Measurements from ENCODE around the gene PDHA2. TPM values are rescaled to one million over a fixed set of nuclear protein-coding genes. Genes with fewer than 3 reads are reported as not detected.

The PDHA2 gene
- polyA plus RNA-seq, 3 donors: not detected

DNA sequence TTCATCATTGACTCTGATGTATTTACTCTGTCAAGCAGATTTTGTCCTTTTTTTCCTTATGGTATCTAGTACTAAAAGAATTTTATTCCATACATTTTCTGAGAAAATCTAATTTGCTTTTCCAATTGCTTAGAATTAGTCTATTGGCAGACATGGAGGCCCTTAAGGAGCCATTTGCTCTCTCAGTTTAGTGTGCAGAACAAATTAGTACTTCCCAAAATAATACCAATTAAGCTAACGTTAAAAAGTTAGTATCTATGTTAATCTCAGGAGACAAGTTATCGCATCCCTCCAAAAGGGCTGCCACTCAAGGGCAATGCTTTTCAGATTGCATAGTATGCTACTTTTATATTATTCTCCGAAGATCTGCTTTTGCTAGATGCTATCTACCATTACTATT lies 47.7 kb downstream of the PDHA2 start:
- Mint-ChIP-seq H3K27me3 (ENCODE audit: low read depth in 3 of 3) (no peaks in the 10 kb centered on the region), H3K9me3 (peaks cover 0 to 12% (median 5%) of the 10 kb centered on the region in 7 donors)

DNA sequence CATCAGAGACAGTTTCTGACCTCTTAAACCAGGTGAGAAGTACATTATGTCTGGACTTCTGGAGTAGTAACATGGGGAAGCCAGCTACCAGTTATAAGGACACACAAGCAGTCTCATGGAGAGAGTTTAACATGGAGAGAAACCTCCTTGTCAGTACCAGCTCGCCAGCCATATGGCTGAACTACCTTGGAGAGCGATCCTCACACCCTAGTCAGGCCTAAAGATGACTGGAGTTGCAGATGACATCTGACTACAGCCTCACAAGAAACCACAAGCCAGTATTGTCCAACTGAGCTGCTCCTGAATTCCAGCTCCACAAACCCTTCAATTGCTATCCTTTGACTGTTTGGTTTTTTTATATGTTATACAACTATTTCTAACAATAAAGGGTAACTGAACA lies 49.8 kb downstream of the PDHA2 start:
- H3K4me2 ChIP-seq (replicated peaks; ENCODE audit: extremely low read depth, low read length, poor library complexity, severe bottlenecking): no peak overlapping the region
- no peak overlapping the region for H3K9ac ChIP-seq (ENCODE audit: insufficient read depth, low read length, poor library complexity, severe bottlenecking)
- WGBS (ENCODE audit: insufficient coverage): no CpG with 5 or more reads among the region's 2 CpGs
- H3K4me3 ChIP-seq (replicated peaks in 1 of 3; ENCODE audit: low read depth in 2 of 3, low read length in 3 of 3): no peak overlapping the region
- no peak for TF ChIP-seq CTCF (IDR thresholded peaks at IDR 0.05)
- H3K27ac Mint-ChIP-seq: no peak overlapping the region
- H3K4me1 Mint-ChIP-seq: no peaks in the 10 kb centered on the region
- H3K27me3 ChIP-seq (ENCODE audit: control insufficient read depth in 2 of 2, insufficient read depth in 2 of 2, low read length in 2 of 2): no peaks in the 10 kb centered on the region
- no peaks in the 10 kb centered on the region for H4K20me1 ChIP-seq (ENCODE audit: insufficient read depth, low read length)
- H3K4me3 Mint-ChIP-seq: no peak overlapping the region
- no peak overlapping the region for H3K27ac ChIP-seq (ENCODE audit: low read depth in 1 of 2, low read length in 2 of 2)
- no peaks in the 10 kb centered on the region for H3K79me2 ChIP-seq (ENCODE audit: insufficient read depth, low read length)
- H2AFZ ChIP-seq (ENCODE audit: insufficient read depth, low read depth, low read length, poor library complexity, severe bottlenecking): no peak overlapping the region
- no peaks in the 10 kb centered on the region for H3K27me3 Mint-ChIP-seq (ENCODE audit: low read depth in 3 of 3)
- intact Hi-C loops (cut with micrococcal nuclease): no loop called here
- DNase-seq: no peak
- no peaks in the 10 kb centered on the region for H3K36me3 Mint-ChIP-seq
- H3K4me1 ChIP-seq (ENCODE audit: control insufficient read depth in 1 of 2, insufficient read depth in 2 of 2, low read length in 2 of 2): no peaks in the 10 kb centered on the region
- H3K36me3 ChIP-seq (replicated peaks in 1 of 2; ENCODE audit: control insufficient read depth in 1 of 2, insufficient read depth in 2 of 2, low read length in 2 of 2): no peaks in the 10 kb centered on the region
- peaks cover 3 to 17% of the 10 kb centered on the region in 2 donors for H3K9me3 ChIP-seq (replicated peaks in 1 of 2; ENCODE audit: control insufficient read depth in 1 of 2, insufficient read depth in 1 of 2, low read length in 2 of 2)
- peaks cover 0 to 10% (median 4%) of the 10 kb centered on the region in 7 donors for H3K9me3 Mint-ChIP-seq

More for the DNA sequence above, 47.7 kb downstream of the PDHA2 start:
- Histone ChIP-seq H3K27ac (ENCODE audit: low read depth in 1 of 2, low read length in 2 of 2) (no peak overlapping the region), H4K20me1 (ENCODE audit: insufficient read depth, low read length) (no peaks in the 10 kb centered on the region), H3K9ac (ENCODE audit: insufficient read depth, low read length, poor library complexity, severe bottlenecking) (no peak overlapping the region), H3K4me1 (ENCODE audit: control insufficient read depth in 1 of 2, insufficient read depth in 2 of 2, low read length in 2 of 2) (no peaks in the 10 kb centered on the region), H3K36me3 (replicated peaks in 1 of 2; ENCODE audit: control insufficient read depth in 1 of 2, insufficient read depth in 2 of 2, low read length in 2 of 2) (no peaks in the 10 kb centered on the region), H3K9me3 (replicated peaks in 1 of 2; ENCODE audit: control insufficient read depth in 1 of 2, insufficient read depth in 1 of 2, low read length in 2 of 2) (peaks cover 9 to 12% of the 10 kb centered on the region in 2 donors), H2AFZ (ENCODE audit: insufficient read depth, low read depth, low read length, poor library complexity, severe bottlenecking) (no peak overlapping the region), H3K79me2 (ENCODE audit: insufficient read depth, low read length) (no peaks in the 10 kb centered on the region), H3K4me3 (replicated peaks in 1 of 3; ENCODE audit: low read depth in 2 of 3, low read length in 3 of 3) (no peak overlapping the region), H3K27me3 (ENCODE audit: control insufficient read depth in 2 of 2, insufficient read depth in 2 of 2, low read length in 2 of 2) (no peaks in the 10 kb centered on the region), H3K4me2 (replicated peaks; ENCODE audit: extremely low read depth, low read length, poor library complexity, severe bottlenecking) (no peak overlapping the region)
- TF ChIP-seq CTCF (IDR thresholded peaks at IDR 0.05): no peak
- Mint-ChIP-seq H3K27ac (no peak overlapping the region), H3K4me1 (no peaks in the 10 kb centered on the region), H3K36me3 (no peaks in the 10 kb centered on the region), H3K4me3 (no peak overlapping the region)
- intact Hi-C loops (cut with micrococcal nuclease): no loop called here
- WGBS (ENCODE audit: insufficient coverage): 100% methylated on average over 1 of the region's 3 CpGs
- DNase-seq: no peak

Small RNA genes within 50 kb of the gene (small RNA-seq; reads per million reads assigned to genes)
- not detected for gene RNU6-1059P (ENCODE audit: insufficient read length, low read depth)

All from CD14-positive monocyte (primary cell).